Tibial nerve (tissue), 4 donors: ENCODE data around the gene TMEM179B.

Experiments used
- EP300 ChIP-seq, 2 donors: sonication (generic); formaldehyde crosslinking; IDR thresholded peaks; one replicate each; pipeline ENCODE4 v1.6.1; 2017; ENCODE audit warnings: antibody characterized with exemption in 2 of 2, mild to moderate bottlenecking in 1 of 2
- POLR2A ChIP-seq, 2 donors: fragments of 450-650 bp; IDR thresholded peaks; one replicate each; pipeline ENCODE4 v1.6.1; 2017; ENCODE audit warnings: antibody characterized with exemption in 2 of 2, mild to moderate bottlenecking in 2 of 2, moderate library complexity in 2 of 2
- TF ChIP-seq, protein P1 (sequence below), 5 experiments: fragments of 200-600 bp in 3 of 5; fragments of 450-650 bp in 2 of 5; sonication (generic) in 3 of 5; IDR thresholded peaks; one replicate each; pipeline ENCODE4 v1.5.1; 2016 to 2019; ENCODE audit warnings: antibody characterized with exemption in 5 of 5, mild to moderate bottlenecking in 3 of 5, moderate library complexity in 2 of 5

DNA sequence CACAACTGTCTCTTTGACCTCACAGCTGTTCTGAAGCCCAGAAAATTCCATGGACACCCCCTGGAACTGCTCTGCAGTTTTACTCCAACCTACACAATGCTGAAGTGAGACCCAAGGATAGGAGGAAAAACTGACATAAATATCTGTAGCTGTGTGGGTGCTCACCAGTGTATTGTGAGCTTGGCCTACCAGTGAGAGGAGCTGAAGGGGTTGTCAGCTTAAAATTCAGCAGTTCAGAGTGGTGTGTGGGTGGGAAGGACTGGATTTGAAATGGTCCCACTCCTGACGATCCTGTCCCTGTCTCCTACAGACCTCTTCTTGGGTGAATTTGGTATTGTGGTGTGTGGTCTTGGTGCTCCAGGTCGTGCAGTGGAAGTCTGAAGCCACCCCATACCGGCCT, 2.4 kb downstream of the TMEM179B start:
- TF ChIP-seq, protein P1, sequence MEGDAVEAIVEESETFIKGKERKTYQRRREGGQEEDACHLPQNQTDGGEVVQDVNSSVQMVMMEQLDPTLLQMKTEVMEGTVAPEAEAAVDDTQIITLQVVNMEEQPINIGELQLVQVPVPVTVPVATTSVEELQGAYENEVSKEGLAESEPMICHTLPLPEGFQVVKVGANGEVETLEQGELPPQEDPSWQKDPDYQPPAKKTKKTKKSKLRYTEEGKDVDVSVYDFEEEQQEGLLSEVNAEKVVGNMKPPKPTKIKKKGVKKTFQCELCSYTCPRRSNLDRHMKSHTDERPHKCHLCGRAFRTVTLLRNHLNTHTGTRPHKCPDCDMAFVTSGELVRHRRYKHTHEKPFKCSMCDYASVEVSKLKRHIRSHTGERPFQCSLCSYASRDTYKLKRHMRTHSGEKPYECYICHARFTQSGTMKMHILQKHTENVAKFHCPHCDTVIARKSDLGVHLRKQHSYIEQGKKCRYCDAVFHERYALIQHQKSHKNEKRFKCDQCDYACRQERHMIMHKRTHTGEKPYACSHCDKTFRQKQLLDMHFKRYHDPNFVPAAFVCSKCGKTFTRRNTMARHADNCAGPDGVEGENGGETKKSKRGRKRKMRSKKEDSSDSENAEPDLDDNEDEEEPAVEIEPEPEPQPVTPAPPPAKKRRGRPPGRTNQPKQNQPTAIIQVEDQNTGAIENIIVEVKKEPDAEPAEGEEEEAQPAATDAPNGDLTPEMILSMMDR (IDR thresholded peaks at IDR 0.05): no peak
- TF ChIP-seq EP300 (IDR thresholded peaks at IDR 0.05): no peak
- TF ChIP-seq POLR2A (IDR thresholded peaks at IDR 0.05): no peak
